ENCODE data around the gene RYR2. TPM values are rescaled to one million over a fixed set of nuclear protein-coding genes. Genes with fewer than 3 reads are reported as not detected.

Gene RYR2
- total and polyA plus RNA-seq, 9 of the 15 experiments (the other 6 are each of a cell fraction or from before 2014, with no cell fraction given), result 0.03 to 0.42 (median 0.14) TPM

- no peak for TF ChIP-seq CTCF (IDR thresholded peaks at IDR 0.05 in 2 of 3, conservative IDR thresholded peaks at IDR 0.05 in 1 of 3; ENCODE audit: insufficient read depth in 2 of 3, low read depth in 1 of 3, low read length in 3 of 3)
- TF ChIP-seq HNRNPL (IDR thresholded peaks at IDR 0.05; ENCODE audit: low read depth, low read length), result no peak
- TF ChIP-seq KLF1 (tag; IDR thresholded peaks at IDR 0.05), result no peak
- no peak for TF ChIP-seq SP2 (IDR thresholded peaks at IDR 0.05; ENCODE audit: extremely low read depth, low read depth, low read length, poor library complexity, severe bottlenecking)
- TF ChIP-seq MLX (CRISPR knock-in tag; conservative IDR thresholded peaks at IDR 0.05), result no peak
Measured at GRCh38 chr1:237281481-237281880, 239.5 kb downstream of the RYR2 start (continued).

GRCh38 chr1:237282208-237282783 lies 240.3 kb downstream of the RYR2 start:
- no peaks in the 10 kb centered on the region for H3K79me2 ChIP-seq (ENCODE audit: control insufficient read depth, insufficient read depth, low read length)
- POLR2A ChIA-PET, result interaction anchor here (0.8 kb wide), 1 partner anchor 9 kb away, joined by 3 read pairs; no protein-coding TSS in a partner anchor

More at GRCh38 chr1:237282208-237282783, 240.3 kb downstream of the RYR2 start:
- no peak overlapping the region for H3K4me2 ChIP-seq (ENCODE audit: insufficient read depth, low read length)
- TF ChIP-seq NELFE (IDR thresholded peaks at IDR 0.05; ENCODE audit: insufficient read depth, insufficient read length) (no peak), NFIX (CRISPR knock-in tag; IDR thresholded peaks at IDR 0.05; ENCODE audit: low read depth) (no peak), BDP1 (IDR thresholded peaks at IDR 0.05; ENCODE audit: insufficient read depth, insufficient read length) (no peak), KAT2B (IDR thresholded peaks at IDR 0.05; ENCODE audit: low read depth, low read length) (no peak), THRB (CRISPR knock-in tag; conservative IDR thresholded peaks at IDR 0.05) (no peak), NFXL1 (CRISPR knock-in tag; IDR thresholded peaks at IDR 0.05) (no peak), KLF13 (tag; IDR thresholded peaks at IDR 0.05; ENCODE audit: borderline replicate concordance, low read depth) (no peak), ZNF830 (CRISPR knock-in tag; IDR thresholded peaks at IDR 0.05) (no peak), TAF1 (IDR thresholded peaks at IDR 0.05; ENCODE audit: control insufficient read depth, extremely low read depth, insufficient read depth, low read length, severe bottlenecking) (no peak), ZNF77 (CRISPR knock-in tag; IDR thresholded peaks at IDR 0.05) (no peak)
- no peak overlapping the region for H2AFZ ChIP-seq (ENCODE audit: low read depth, low read length)
- FAIRE-seq (no peak), DNase-seq (ENCODE audit: extremely low read depth in 1 of 4, low spot score in 3 of 4) (no peak), ATAC-seq (no peak)
- 0% methylated on average over 3 of the region's 3 CpGs for WGBS (ENCODE audit: insufficient coverage, low coverage, missing lambda C conversion rate)
- in situ Hi-C loops (cut with MboI) (no loop called here), intact Hi-C loops (cut with micrococcal nuclease) (no loop called here)
- BruUV-seq (replicated peaks), result no TSS peak
- H3K27me3 ChIP-seq (ENCODE audit: control insufficient read depth in 2 of 2, insufficient read depth in 2 of 2, low read length in 2 of 2), result no peaks in the 10 kb centered on the region
- no peaks in the 10 kb centered on the region for H3K9me3 ChIP-seq (replicated peaks; ENCODE audit: control insufficient read depth, insufficient read depth, low read depth, low read length)
- H4K20me1 ChIP-seq (replicated peaks; ENCODE audit: control insufficient read depth, insufficient read depth, low read length), result no peaks in the 10 kb centered on the region
- no peak overlapping the region for H3K4me3 ChIP-seq
- no peak overlapping the region for H3K9ac ChIP-seq (ENCODE audit: insufficient read depth in 1 of 2, low read depth in 2 of 2, low read length in 2 of 2)
- no peaks in the 10 kb centered on the region for H3K36me3 ChIP-seq (ENCODE audit: control insufficient read depth, insufficient read depth, low read length)
- no peaks in the 10 kb centered on the region for H3K4me1 ChIP-seq (replicated peaks in 1 of 2; ENCODE audit: control insufficient read depth in 2 of 2, insufficient read depth in 2 of 2, low read length in 2 of 2)
- no peak overlapping the region for H3K27ac ChIP-seq (ENCODE audit: extremely low read depth, low read depth, low read length)
- no peaks in the 10 kb centered on the region for H3K9me1 ChIP-seq (ENCODE audit: control insufficient read depth, insufficient read depth, low read length)
- CTCF ChIA-PET (ENCODE audit: low intra/inter-chr PET ratio), result no interaction called here
